ENCODE measurements around the gene GP1BB. TPM values are rescaled to one million over a fixed set of nuclear protein-coding genes. Genes with fewer than 3 reads are reported as not detected.

GP1BB gene
- total and polyA plus RNA-seq, 2 of the 13 experiments (the other 11 are each of a cell fraction or from before 2014, with no cell fraction given): not detected

DNA sequence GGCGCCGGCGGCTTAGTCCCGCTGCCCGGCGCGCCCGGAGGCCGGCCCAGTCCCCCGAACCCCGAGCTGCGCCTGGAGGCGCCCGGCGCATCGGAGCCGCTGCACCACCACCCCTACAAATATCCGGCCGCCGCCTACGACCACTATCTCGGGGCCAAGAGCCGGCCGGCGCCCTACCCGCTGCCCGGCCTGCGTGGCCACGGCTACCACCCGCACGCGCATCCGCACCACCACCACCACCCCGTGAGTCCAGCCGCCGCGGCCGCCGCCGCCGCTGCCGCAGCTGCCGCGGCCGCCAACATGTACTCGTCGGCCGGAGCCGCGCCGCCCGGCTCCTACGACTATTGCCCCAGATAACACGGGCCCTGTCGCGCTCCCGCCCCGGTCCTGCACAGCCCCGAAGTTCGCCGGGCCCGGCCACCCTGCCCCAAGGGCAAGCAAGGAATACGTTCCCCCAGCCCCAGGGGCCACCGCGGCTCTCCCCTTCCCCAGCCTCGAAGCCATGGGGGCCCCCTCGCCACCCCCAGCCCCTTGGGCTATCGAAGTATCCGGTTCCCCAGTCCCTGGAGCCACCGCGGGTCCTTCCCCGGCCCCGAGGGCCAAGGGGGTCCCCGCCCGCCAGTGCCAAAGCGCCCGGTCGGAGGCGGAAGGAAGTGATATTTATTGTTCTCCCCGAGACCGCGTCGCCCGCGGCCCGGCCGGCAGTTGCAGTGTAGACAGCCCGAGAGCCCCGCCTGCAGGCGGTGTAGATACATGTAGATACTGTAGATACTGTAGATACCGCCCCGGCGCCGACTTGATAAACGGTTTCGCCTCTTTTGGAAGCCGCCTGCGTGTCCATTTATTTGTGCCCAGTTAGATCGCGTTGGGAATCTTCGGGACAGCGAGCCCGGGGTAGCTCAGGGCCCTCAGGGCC lies 43.4 kb downstream of the GP1BB start:
- Histone ChIP-seq H3K4me3 (replicated peaks in 1 of 3; ENCODE audit: insufficient read depth in 1 of 3, low read depth in 2 of 3, low read length in 3 of 3) (peak overlapping the region in 1 of 3 experiments; percentile 37; a peak in 1 of 6 replicates), H3K4me2 (ENCODE audit: low read depth, low read length) (peak overlapping the region; percentile 20; the same call in 1 of the 2 replicates), H3K27me3 (ENCODE audit: control insufficient read depth in 1 of 2, insufficient read depth in 2 of 2, low read length in 2 of 2) (peaks cover 26 to 93% of the 10 kb centered on the region in 2 experiments), H3K79me2 (ENCODE audit: insufficient read depth, low read length) (no peaks in the 10 kb centered on the region), H3K9ac (ENCODE audit: insufficient read depth, low read depth, low read length) (no peak overlapping the region), H3K9me3 (ENCODE audit: low read length) (no peaks in the 10 kb centered on the region), H3K36me3 (replicated peaks in 1 of 2; ENCODE audit: control insufficient read depth in 1 of 2, insufficient read depth in 2 of 2, low read length in 2 of 2) (no peaks in the 10 kb centered on the region), H3K27ac (ENCODE audit: extremely low read length, insufficient read depth, low read length) (no peak overlapping the region), H4K20me1 (ENCODE audit: insufficient read depth, low read length) (peaks cover 4% of the 10 kb centered on the region; the same call in 1 of the 2 replicates), H3K4me1 (ENCODE audit: insufficient read depth, low read length) (peaks cover 31% of the 10 kb centered on the region), H2AFZ (ENCODE audit: low read length) (no peak overlapping the region)
- TF ChIP-seq STAG1 (CRISPR knock-in tag; IDR thresholded peaks at IDR 0.05) (peak; percentile 16; the same call in 1 of the 2 replicates), ZNF550 (CRISPR knock-in tag; IDR thresholded peaks at IDR 0.05; ENCODE audit: borderline replicate concordance) (no peak), ZNF501 (CRISPR knock-in tag; IDR thresholded peaks at IDR 0.05) (no peak), ATAD3A (CRISPR knock-in tag; IDR thresholded peaks at IDR 0.05) (no peak), EZH2 (conservative IDR thresholded peaks at IDR 0.05; ENCODE audit: low read depth, low read length) (peak; percentile 99), ZZZ3 (CRISPR knock-in tag; IDR thresholded peaks at IDR 0.05; ENCODE audit: borderline replicate concordance) (no peak), FOSL1 (CRISPR knock-in tag; IDR thresholded peaks at IDR 0.05; ENCODE audit: borderline replicate concordance) (no peak), HNRNPLL (IDR thresholded peaks at IDR 0.05; ENCODE audit: low read depth, low read length, poor library complexity, severe bottlenecking) (peak; percentile 25), MXD4 (CRISPR knock-in tag; IDR thresholded peaks at IDR 0.05) (no peak), GABPB1 (CRISPR knock-in tag; IDR thresholded peaks at IDR 0.05) (peak; percentile 19; the same call in 1 of the 2 replicates)
- TF ChIP-seq, protein P1, sequence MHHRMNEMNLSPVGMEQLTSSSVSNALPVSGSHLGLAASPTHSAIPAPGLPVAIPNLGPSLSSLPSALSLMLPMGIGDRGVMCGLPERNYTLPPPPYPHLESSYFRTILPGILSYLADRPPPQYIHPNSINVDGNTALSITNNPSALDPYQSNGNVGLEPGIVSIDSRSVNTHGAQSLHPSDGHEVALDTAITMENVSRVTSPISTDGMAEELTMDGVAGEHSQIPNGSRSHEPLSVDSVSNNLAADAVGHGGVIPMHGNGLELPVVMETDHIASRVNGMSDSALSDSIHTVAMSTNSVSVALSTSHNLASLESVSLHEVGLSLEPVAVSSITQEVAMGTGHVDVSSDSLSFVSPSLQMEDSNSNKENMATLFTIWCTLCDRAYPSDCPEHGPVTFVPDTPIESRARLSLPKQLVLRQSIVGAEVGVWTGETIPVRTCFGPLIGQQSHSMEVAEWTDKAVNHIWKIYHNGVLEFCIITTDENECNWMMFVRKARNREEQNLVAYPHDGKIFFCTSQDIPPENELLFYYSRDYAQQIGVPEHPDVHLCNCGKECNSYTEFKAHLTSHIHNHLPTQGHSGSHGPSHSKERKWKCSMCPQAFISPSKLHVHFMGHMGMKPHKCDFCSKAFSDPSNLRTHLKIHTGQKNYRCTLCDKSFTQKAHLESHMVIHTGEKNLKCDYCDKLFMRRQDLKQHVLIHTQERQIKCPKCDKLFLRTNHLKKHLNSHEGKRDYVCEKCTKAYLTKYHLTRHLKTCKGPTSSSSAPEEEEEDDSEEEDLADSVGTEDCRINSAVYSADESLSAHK (CRISPR knock-in tag; IDR thresholded peaks at IDR 0.05; ENCODE audit: borderline replicate concordance): no peak
- TF ChIP-seq, protein P2, sequence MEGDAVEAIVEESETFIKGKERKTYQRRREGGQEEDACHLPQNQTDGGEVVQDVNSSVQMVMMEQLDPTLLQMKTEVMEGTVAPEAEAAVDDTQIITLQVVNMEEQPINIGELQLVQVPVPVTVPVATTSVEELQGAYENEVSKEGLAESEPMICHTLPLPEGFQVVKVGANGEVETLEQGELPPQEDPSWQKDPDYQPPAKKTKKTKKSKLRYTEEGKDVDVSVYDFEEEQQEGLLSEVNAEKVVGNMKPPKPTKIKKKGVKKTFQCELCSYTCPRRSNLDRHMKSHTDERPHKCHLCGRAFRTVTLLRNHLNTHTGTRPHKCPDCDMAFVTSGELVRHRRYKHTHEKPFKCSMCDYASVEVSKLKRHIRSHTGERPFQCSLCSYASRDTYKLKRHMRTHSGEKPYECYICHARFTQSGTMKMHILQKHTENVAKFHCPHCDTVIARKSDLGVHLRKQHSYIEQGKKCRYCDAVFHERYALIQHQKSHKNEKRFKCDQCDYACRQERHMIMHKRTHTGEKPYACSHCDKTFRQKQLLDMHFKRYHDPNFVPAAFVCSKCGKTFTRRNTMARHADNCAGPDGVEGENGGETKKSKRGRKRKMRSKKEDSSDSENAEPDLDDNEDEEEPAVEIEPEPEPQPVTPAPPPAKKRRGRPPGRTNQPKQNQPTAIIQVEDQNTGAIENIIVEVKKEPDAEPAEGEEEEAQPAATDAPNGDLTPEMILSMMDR (CRISPR knock-in tag; IDR thresholded peaks at IDR 0.05): peak; percentile 44
- in situ Hi-C loops (cut with HindIII; ENCODE audit: extremely low pct_ligation_motif_present, low pct_unique_long_range_greater_than_20kb) (no loop called here), intact Hi-C loops (cut with micrococcal nuclease; ENCODE audit: unreplicated experiment) (no loop called here)
- CTCF ChIA-PET (ENCODE audit: low intra/inter-chr PET ratio, low total read pairs): no interaction called here
- POLR2A ChIA-PET: no interaction called here
- 12% methylated on average over 15 of the region's 103 CpGs for WGBS (ENCODE audit: low lambda C conversion rate)
- FAIRE-seq (no peak), DNase-seq (ENCODE audit: low spot score) (no peak), ATAC-seq (peak; percentile 25)
- BruUV-seq (replicated peaks): no TSS peak

Data from HepG2 (cell line).